HepG2 (cell line): Measurements from ENCODE around the gene CHPF. TPM values are rescaled to one million over a fixed set of nuclear protein-coding genes. Genes with fewer than 3 reads are reported as not detected.

Source experiments
- ATAC-seq: fragments of 200-7000 bp; cut with Tn5 transposase; 3 replicates; pipeline ENCODE4 v1.9.1; 2020; ENCODE audit warnings: mild to moderate bottlenecking, moderate library complexity
- BruUV-seq: library from RNA; stranded (reverse); fragments of 400-500 nt; replicated peaks from 2 replicates; lab custom pipeline; 2021; lab: Mats Ljungman, UMichigan
- CTCF ChIA-PET: fragments of 300-600 bp; formaldehyde crosslinking; extraction: SDS; loops from one replicate; lab custom pipeline; 2021; ENCODE audit warnings: low total read pairs, inconsistent platforms, low intra/inter-chr PET ratio; lab: Yijun Ruan, JAX
- POLR2A ChIA-PET: fragments of 350-600 bp; sonication (Branson Sonifier 250); formaldehyde crosslinking; loops from one replicate; lab custom pipeline; 2020; ENCODE audit warnings: antibody characterized with exemption, inconsistent platforms; lab: Yijun Ruan, JAX
- DNase-seq: peaks from one replicate; pipeline ENCODE4 v3.0.0-alpha.2; 2015; ENCODE audit warnings: low spot score
- FAIRE-seq: peaks from 3 replicates; lab custom pipeline; 2011; peaks lifted over from hg19 to GRCh38; lab: Jason Lieb, UNC
- H2AFZ ChIP-seq: one replicate; pipeline ENCODE4 v1.6.1; 2011; ENCODE audit warnings: low read length, inconsistent platforms
- H3K27ac ChIP-seq: fragments of 300-600 bp; 3 replicates; pipeline ENCODE4 v1.8.0; 2011; ENCODE audit warnings: mixed run types, mild to moderate bottlenecking, mixed read lengths, low read length, inconsistent platforms; ENCODE audit not compliant: insufficient read depth; ENCODE audit errors: extremely low read length
- H3K27me3 ChIP-seq, 2 experiments: fragments of 200-600 bp in 1 of 2; 2 replicates in 1 of 2; 3 replicates in 1 of 2; pipeline versions ENCODE4 v1.6.0 to v1.8.0; 2011; ENCODE audit warnings: low read length in 2 of 2, mild to moderate bottlenecking in 2 of 2, moderate library complexity in 2 of 2, inconsistent platforms in 1 of 2; ENCODE audit not compliant: insufficient read depth in 2 of 2, control insufficient read depth in 1 of 2
- H3K36me3 ChIP-seq, 2 experiments: fragments of 200-600 bp in 1 of 2; replicated peaks in 1 of 2; 2 replicates in 1 of 2; 3 replicates in 1 of 2; pipeline versions ENCODE4 v1.5.1 to v1.8.0; 2011; ENCODE audit warnings: low read length in 2 of 2, inconsistent platforms in 1 of 2; ENCODE audit not compliant: insufficient read depth in 2 of 2, control insufficient read depth in 1 of 2
- H3K4me1 ChIP-seq: 2 replicates; pipeline ENCODE4 v1.5.1; 2012; ENCODE audit warnings: low read length, inconsistent platforms; ENCODE audit not compliant: insufficient read depth
- H3K4me2 ChIP-seq: 2 replicates; pipeline ENCODE4 v1.6.0; 2011; ENCODE audit warnings: low read depth, low read length, inconsistent platforms
- H3K4me3 ChIP-seq, 3 experiments: fragments of 200-600 bp in 1 of 3; sonication (generic), shearing (Covaris generic) in 1 of 3; replicated peaks in 1 of 3; 2 replicates each; pipeline ENCODE4 v1.5.1; 2011 to 2016; ENCODE audit warnings: low read length in 3 of 3, inconsistent platforms in 2 of 3, low read depth in 2 of 3, mild to moderate bottlenecking in 2 of 3, control low read depth in 1 of 3, mixed read lengths in 1 of 3; ENCODE audit not compliant: insufficient read depth in 1 of 3
- H3K79me2 ChIP-seq: one replicate; pipeline ENCODE4 v1.6.1; 2011; ENCODE audit warnings: low read length, inconsistent platforms; ENCODE audit not compliant: insufficient read depth
- H3K9ac ChIP-seq: 2 replicates; pipeline ENCODE4 v1.6.0; 2011; ENCODE audit warnings: mild to moderate bottlenecking, low read depth, low read length, inconsistent platforms; ENCODE audit not compliant: insufficient read depth
- H3K9me3 ChIP-seq: 2 replicates; pipeline ENCODE4 v1.5.1; 2012; ENCODE audit warnings: mild to moderate bottlenecking, low read length
- H4K20me1 ChIP-seq: 2 replicates; pipeline ENCODE4 v1.6.0; 2011; ENCODE audit warnings: inconsistent platforms, mild to moderate bottlenecking, low read length, moderate library complexity; ENCODE audit not compliant: insufficient read depth
- BORCS8-MEF2B ChIP-seq: sonication (generic); formaldehyde crosslinking; IDR thresholded peaks from 2 replicates; pipeline ENCODE4 v1.8.0; 2022; ENCODE audit warnings: mild to moderate bottlenecking, missing genetic modification reagents
- KDM1A ChIP-seq: IDR thresholded peaks from 2 replicates; pipeline ENCODE4 v1.6.1; 2016; ENCODE audit warnings: missing compliant biosample characterization
- KMT2A ChIP-seq: sonication (generic); formaldehyde crosslinking; IDR thresholded peaks from 2 replicates; pipeline ENCODE4 v1.4.0; 2020; ENCODE audit warnings: missing genetic modification reagents
- RBFOX2 ChIP-seq: fragments of 200-400 bp; formaldehyde crosslinking; IDR thresholded peaks from 2 replicates; pipeline ENCODE4 v1.6.1; 2017; ENCODE audit warnings: low read depth, mild to moderate bottlenecking, low read length
- RELA ChIP-seq: sonication (generic); formaldehyde crosslinking; IDR thresholded peaks from 2 replicates; pipeline ENCODE4 v1.4.0; 2020; ENCODE audit warnings: missing genetic modification reagents
- ZNF10 ChIP-seq: sonication (generic); formaldehyde crosslinking; IDR thresholded peaks from 2 replicates; pipeline ENCODE4 v1.4.0; 2020; ENCODE audit warnings: mild to moderate bottlenecking, low read depth, missing genetic modification reagents, borderline replicate concordance
- ZNF329 ChIP-seq: sonication (generic); formaldehyde crosslinking; IDR thresholded peaks from 2 replicates; pipeline ENCODE4 v1.9.0; 2021; ENCODE audit warnings: low read depth, mild to moderate bottlenecking, missing genetic modification reagents
- ZNF468 ChIP-seq: sonication (generic); formaldehyde crosslinking; IDR thresholded peaks from 2 replicates; pipeline ENCODE4 v1.8.0; 2022; ENCODE audit warnings: mild to moderate bottlenecking, moderate library complexity, missing genetic modification reagents
- ZNF709 ChIP-seq: sonication (generic); formaldehyde crosslinking; IDR thresholded peaks from 2 replicates; pipeline ENCODE4 v1.5.0; 2020; ENCODE audit warnings: mild to moderate bottlenecking, missing genetic modification reagents
- WGBS: methylation state at CpG from one replicate; pipeline ENCODE4 v1.1.6; 2017; ENCODE audit warnings: low lambda C conversion rate; 5-methylcytosine and 5-hydroxymethylcytosine counted together
- in situ Hi-C: cut with HindIII; loops from 2 replicates; pipeline ENCODE4 v1.10.0; 2017; ENCODE audit warnings: low pct_unique_long_range_greater_than_20kb; ENCODE audit not compliant: extremely low pct_ligation_motif_present
- intact Hi-C: fragments of 100-400 bp; cut with micrococcal nuclease; formaldehyde crosslinking; loops from one replicate; pipeline ENCODE4 v1.10.0; 2022; ENCODE audit not compliant: unreplicated experiment
- polyA plus RNA-seq, 8 experiments: library from polyadenylated mRNA; depleted of rRNA in 3 of 8; stranded (reverse) in 7 of 8; unstranded in 1 of 8; fragments of >200 nt; fragmentation: Illumina TruSeq in 4 of 8; extraction: Trizol in 4 of 8; gene quantifications; 2 replicates each; pipeline versions ENCODE4 v1.2.1 to v1.2.3, GENCODE V29; 2011 to 2016; ENCODE audit warnings: low read depth in 4 of 8, missing spikeins in 1 of 8, mixed read lengths in 1 of 8; ENCODE audit not compliant: insufficient read depth in 1 of 8
- total RNA-seq, 5 experiments: library from RNA; depleted of rRNA; stranded (reverse); fragments of >200 nt; fragmentation: Illumina TruSeq; extraction: Trizol; gene quantifications; 2 replicates each; pipeline ENCODE4 v1.2.3, GENCODE V29; 2016; ENCODE audit warnings: low read depth in 1 of 5
- TF ChIP-seq, protein P1 (sequence below): sonication (generic); formaldehyde crosslinking; IDR thresholded peaks from 2 replicates; pipeline ENCODE4 v1.5.0; 2020; ENCODE audit warnings: mild to moderate bottlenecking, missing genetic modification reagents
- TF ChIP-seq, protein P2 (sequence below): IDR thresholded peaks from 2 replicates; pipeline ENCODE4 v1.6.1; 2012; ENCODE audit warnings: low read length, improper control_type of control experiment

CHPF gene
- total and polyA plus RNA-seq, 2 of the 13 experiments (the other 11 are each of a cell fraction or from before 2014, with no cell fraction given), result 79.6 to 111 TPM

GRCh38 chr2:219519526-219519916 lies 24.1 kb downstream of the CHPF start:
- TF ChIP-seq RBFOX2 (no peak), ZNF10 (CRISPR knock-in tag) (no peak), BORCS8-MEF2B (CRISPR knock-in tag) (no peak), ZNF468 (CRISPR knock-in tag) (no peak), KMT2A (CRISPR knock-in tag) (no peak), RELA (CRISPR knock-in tag) (no peak), KDM1A (no peak), ZNF329 (CRISPR knock-in tag) (no peak), ZNF709 (CRISPR knock-in tag) (no peak)
- TF ChIP-seq, protein P1, sequence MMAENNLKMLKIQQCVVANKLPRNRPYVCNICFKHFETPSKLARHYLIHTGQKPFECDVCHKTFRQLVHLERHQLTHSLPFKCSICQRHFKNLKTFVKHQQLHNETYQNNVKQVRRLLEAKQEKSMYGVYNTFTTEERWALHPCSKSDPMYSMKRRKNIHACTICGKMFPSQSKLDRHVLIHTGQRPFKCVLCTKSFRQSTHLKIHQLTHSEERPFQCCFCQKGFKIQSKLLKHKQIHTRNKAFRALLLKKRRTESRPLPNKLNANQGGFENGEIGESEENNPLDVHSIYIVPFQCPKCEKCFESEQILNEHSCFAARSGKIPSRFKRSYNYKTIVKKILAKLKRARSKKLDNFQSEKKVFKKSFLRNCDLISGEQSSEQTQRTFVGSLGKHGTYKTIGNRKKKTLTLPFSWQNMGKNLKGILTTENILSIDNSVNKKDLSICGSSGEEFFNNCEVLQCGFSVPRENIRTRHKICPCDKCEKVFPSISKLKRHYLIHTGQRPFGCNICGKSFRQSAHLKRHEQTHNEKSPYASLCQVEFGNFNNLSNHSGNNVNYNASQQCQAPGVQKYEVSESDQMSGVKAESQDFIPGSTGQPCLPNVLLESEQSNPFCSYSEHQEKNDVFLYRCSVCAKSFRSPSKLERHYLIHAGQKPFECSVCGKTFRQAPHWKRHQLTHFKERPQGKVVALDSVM (CRISPR knock-in tag), result no peak
- TF ChIP-seq, protein P2, sequence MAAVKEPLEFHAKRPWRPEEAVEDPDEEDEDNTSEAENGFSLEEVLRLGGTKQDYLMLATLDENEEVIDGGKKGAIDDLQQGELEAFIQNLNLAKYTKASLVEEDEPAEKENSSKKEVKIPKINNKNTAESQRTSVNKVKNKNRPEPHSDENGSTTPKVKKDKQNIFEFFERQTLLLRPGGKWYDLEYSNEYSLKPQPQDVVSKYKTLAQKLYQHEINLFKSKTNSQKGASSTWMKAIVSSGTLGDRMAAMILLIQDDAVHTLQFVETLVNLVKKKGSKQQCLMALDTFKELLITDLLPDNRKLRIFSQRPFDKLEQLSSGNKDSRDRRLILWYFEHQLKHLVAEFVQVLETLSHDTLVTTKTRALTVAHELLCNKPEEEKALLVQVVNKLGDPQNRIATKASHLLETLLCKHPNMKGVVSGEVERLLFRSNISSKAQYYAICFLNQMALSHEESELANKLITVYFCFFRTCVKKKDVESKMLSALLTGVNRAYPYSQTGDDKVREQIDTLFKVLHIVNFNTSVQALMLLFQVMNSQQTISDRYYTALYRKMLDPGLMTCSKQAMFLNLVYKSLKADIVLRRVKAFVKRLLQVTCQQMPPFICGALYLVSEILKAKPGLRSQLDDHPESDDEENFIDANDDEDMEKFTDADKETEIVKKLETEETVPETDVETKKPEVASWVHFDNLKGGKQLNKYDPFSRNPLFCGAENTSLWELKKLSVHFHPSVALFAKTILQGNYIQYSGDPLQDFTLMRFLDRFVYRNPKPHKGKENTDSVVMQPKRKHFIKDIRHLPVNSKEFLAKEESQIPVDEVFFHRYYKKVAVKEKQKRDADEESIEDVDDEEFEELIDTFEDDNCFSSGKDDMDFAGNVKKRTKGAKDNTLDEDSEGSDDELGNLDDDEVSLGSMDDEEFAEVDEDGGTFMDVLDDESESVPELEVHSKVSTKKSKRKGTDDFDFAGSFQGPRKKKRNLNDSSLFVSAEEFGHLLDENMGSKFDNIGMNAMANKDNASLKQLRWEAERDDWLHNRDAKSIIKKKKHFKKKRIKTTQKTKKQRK, result no peak
- Histone ChIP-seq H4K20me1 (no peaks in the 10 kb centered on the region; the same call in 1 of the 2 replicates), H3K27ac (no peak overlapping the region), H3K4me3 (no peak overlapping the region), H3K36me3 (no peaks in the 10 kb centered on the region), H3K79me2 (no peaks in the 10 kb centered on the region), H3K27me3 (peaks cover 27 to 96% of the 10 kb centered on the region in 2 experiments), H3K4me2 (no peak overlapping the region), H2AFZ (no peak overlapping the region), H3K9me3 (no peaks in the 10 kb centered on the region), H3K9ac (no peak overlapping the region), H3K4me1 (peaks cover 29% of the 10 kb centered on the region; the same call in 1 of the 2 replicates)
- DNase-seq (no peak), FAIRE-seq (no peak), ATAC-seq (no peak)
- WGBS, result 46% methylated on average over 9 of the region's 9 CpGs
- in situ Hi-C loops, result no loop called here
- CTCF ChIA-PET, result no interaction called here
- POLR2A ChIA-PET, result interaction anchor here (1.7 to 1.9 kb wide), 2 partner anchors 21 kb away, joined by 5 to 7 read pairs; partner anchors contain the start of gene GMPPA
- no TSS peak for BruUV-seq
- intact Hi-C loops, result no loop called here
